HPDE6-E6E7 (cell line): Measurements from ENCODE around the gene ANKRD13B.
A peak's percentile ranks its signal among the peaks of the same experiment; 100 is the strongest.
"Not testable (repeated sequence)": the region's sequence is repeated elsewhere in the genome, so short reads cannot be mapped to it uniquely, and the experiment has no call there.

Source experiments
- DNase-seq: peaks from one replicate; pipeline ENCODE4 v3.0.0; 2011; ENCODE audit warnings: missing footprints; ENCODE audit errors: extremely low spot score

The ANKRD13B gene

GRCh38 chr17:29592850-29593551, at the start of gene ANKRD13B:
TSS of gene ANKRD13B (plus strand) at chr17:29593132. CDS start at chr17:29593622, 490 bp downstream.
- no peak for DNase-seq

- no peak for DNase-seq
Measured at GRCh38 chr17:29544066-29544465, 48.9 kb upstream of the ANKRD13B start.

- no peak for DNase-seq
Measured at GRCh38 chr17:29546085-29546484, 46.8 kb upstream of the ANKRD13B start.

- DNase-seq, result no peak
Measured at GRCh38 chr17:29546830-29547229, 46.1 kb upstream of the ANKRD13B start.

- no peak for DNase-seq
Measured at GRCh38 chr17:29549177-29549923, 43.6 kb upstream of the ANKRD13B start.

- DNase-seq, result no peak
Measured at GRCh38 chr17:29555840-29556239, 37.1 kb upstream of the ANKRD13B start.

- no peak for DNase-seq
Measured at GRCh38 chr17:29557085-29557738, 35.7 kb upstream of the ANKRD13B start.

GRCh38 chr17:29557739-29558116, 35.2 kb upstream of the ANKRD13B start:
- DNase-seq, result no peak

- not testable (repeated sequence) for DNase-seq
Measured at GRCh38 chr17:29558139-29558538, 34.8 kb upstream of the ANKRD13B start.

- no peak for DNase-seq
Measured at GRCh38 chr17:29559640-29560039, 33.3 kb upstream of the ANKRD13B start.

GRCh38 chr17:29560316-29560715, 32.6 kb upstream of the ANKRD13B start:
- DNase-seq, result no peak

- DNase-seq, result no peak
Measured at GRCh38 chr17:29561554-29562517, 31.1 kb upstream of the ANKRD13B start.

GRCh38 chr17:29562615-29563014, 30.3 kb upstream of the ANKRD13B start:
- DNase-seq, result no peak

- no peak for DNase-seq
Measured at GRCh38 chr17:29563816-29564215, 29.1 kb upstream of the ANKRD13B start.

- no peak for DNase-seq
Measured at GRCh38 chr17:29565643-29566472, 27.1 kb upstream of the ANKRD13B start.

- peak; percentile 70 for DNase-seq
Measured at GRCh38 chr17:29566473-29567303, 26.2 kb upstream of the ANKRD13B start, which contains the start of gene ABHD15. TSS of gene ABHD15 (minus strand) at chr17:29567037. CDS start at chr17:29566966, 71 bp downstream.

- no peak for DNase-seq
Measured at GRCh38 chr17:29567304-29567553, 25.7 kb upstream of the ANKRD13B start.

GRCh38 chr17:29567554-29568330, 25.2 kb upstream of the ANKRD13B start:
- DNase-seq, result no peak
